CD4-positive, alpha-beta T cell treated with Interleukin-15 for 1 hour (primary cell): ENCODE data around the gene DENND2C.

Experiments
- DNase-seq: peaks from one replicate; pipeline ENCODE4 v3.0.0-alpha.2; 2020

Gene DENND2C

GRCh38 chr1:114669562-114670082, at the start of gene DENND2C:
Gene DENND2C, minus strand, starts transcription at chr1:114670049. Its CDS starts 44,065 bp downstream, at chr1:114625984.
- DNase-seq, result no peak

GRCh38 chr1:114719424-114719787, 49.6 kb upstream of the DENND2C start:
- DNase-seq, result no peak

GRCh38 chr1:114718661-114719423, 49.0 kb upstream of the DENND2C start:
- no peak for DNase-seq

GRCh38 chr1:114716304-114717170, 46.7 kb upstream of the DENND2C start, which contains the start of gene NRAS:
Gene NRAS, minus strand, starts transcription at chr1:114716771. Its CDS starts 611 bp downstream, at chr1:114716160.
- DNase-seq, result peak; percentile 94

- no peak for DNase-seq
Measured at GRCh38 chr1:114715952-114716303, 46.1 kb upstream of the DENND2C start.

- no peak for DNase-seq
Measured at GRCh38 chr1:114712977-114713376, 43.1 kb upstream of the DENND2C start.

- DNase-seq, result no peak
Measured at GRCh38 chr1:114710360-114710759, 40.5 kb upstream of the DENND2C start.

GRCh38 chr1:114707604-114708003, 37.8 kb upstream of the DENND2C start:
- DNase-seq, result no peak

- no peak for DNase-seq
Measured at GRCh38 chr1:114703242-114703641, 33.4 kb upstream of the DENND2C start.

GRCh38 chr1:114702737-114703136, 32.9 kb upstream of the DENND2C start:
- no peak for DNase-seq

- DNase-seq, result no peak
Measured at GRCh38 chr1:114701931-114702330, 32.1 kb upstream of the DENND2C start.

GRCh38 chr1:114700036-114700600, 30.3 kb upstream of the DENND2C start:
- no peak for DNase-seq

GRCh38 chr1:114696810-114697209, 27.0 kb upstream of the DENND2C start:
- DNase-seq, result no peak

GRCh38 chr1:114695430-114696058, 25.7 kb upstream of the DENND2C start, which contains the start of gene AMPD1:
Gene AMPD1, minus strand, starts transcription at chr1:114695546. Its CDS starts 75 bp downstream, at chr1:114695471.
- no peak for DNase-seq

- no peak for DNase-seq
Measured at GRCh38 chr1:114694540-114695310, 24.9 kb upstream of the DENND2C start.

GRCh38 chr1:114692947-114693346, 23.1 kb upstream of the DENND2C start:
- DNase-seq, result no peak

- no peak for DNase-seq
Measured at GRCh38 chr1:114691061-114691460, 21.2 kb upstream of the DENND2C start.

GRCh38 chr1:114690148-114690547, 20.3 kb upstream of the DENND2C start:
- no peak for DNase-seq

GRCh38 chr1:114688526-114688925, 18.7 kb upstream of the DENND2C start:
- DNase-seq, result no peak

GRCh38 chr1:114685851-114686250, 16.0 kb upstream of the DENND2C start:
- DNase-seq, result no peak

- no peak for DNase-seq
Measured at GRCh38 chr1:114677691-114678090, 7.8 kb upstream of the DENND2C start.

GRCh38 chr1:114676115-114676514, 6.3 kb upstream of the DENND2C start:
- DNase-seq, result no peak
